Panc1 (cell line): Measurements from ENCODE around the gene KCNMA1. TPM values are rescaled to one million over a fixed set of nuclear protein-coding genes. Genes with fewer than 3 reads are reported as not detected.

Experiments used
- ATAC-seq: fragments of 200-7000 bp; cut with Tn5 transposase; 2 replicates; pipeline ENCODE4 v1.9.1; 2020; ENCODE audit warnings: mild to moderate bottlenecking, moderate library complexity
- BruUV-seq: library from RNA; stranded (reverse); fragments of 400-500 nt; replicated peaks from 2 replicates; lab custom pipeline; 2021; lab: Mats Ljungman, UMichigan
- CTCF ChIA-PET: fragments of 300-600 bp; sonication (Branson Sonifier 250); formaldehyde crosslinking; loops from one replicate; lab custom pipeline; 2022; ENCODE audit warnings: antibody characterized with exemption; lab: Charles Lee
- POLR2A ChIA-PET: fragments of 300-600 bp; sonication (Branson Sonifier 250); formaldehyde crosslinking; loops from one replicate; lab custom pipeline; 2022; ENCODE audit warnings: antibody characterized with exemption; lab: Charles Lee
- DNase-seq: peaks from one replicate; pipeline ENCODE4 v3.0.0-alpha.2; 2010; ENCODE audit warnings: low read depth, low spot score
- H3K27ac ChIP-seq: 2 replicates; pipeline ENCODE4 v1.5.1; 2011; ENCODE audit warnings: mild to moderate bottlenecking, low read length, inconsistent platforms
- H3K27me3 ChIP-seq: fragments of 200-500 bp; sonication (Bioruptor generic); 2 replicates; pipeline ENCODE4 v1.6.0; 2014; ENCODE audit warnings: low read length, inconsistent platforms; ENCODE audit not compliant: control insufficient read depth, insufficient read depth
- H3K36me3 ChIP-seq: fragments of 200-500 bp; sonication (Bioruptor generic); 2 replicates; pipeline ENCODE4 v1.5.1; 2014; ENCODE audit warnings: inconsistent platforms, mild to moderate bottlenecking, low read length, moderate library complexity; ENCODE audit not compliant: control insufficient read depth, insufficient read depth
- H3K4me1 ChIP-seq: 2 replicates; pipeline ENCODE4 v1.5.1; 2011; ENCODE audit warnings: inconsistent platforms, mild to moderate bottlenecking, low read length, moderate library complexity; ENCODE audit not compliant: control insufficient read depth, insufficient read depth
- H3K4me3 ChIP-seq, 2 experiments: 2 replicates each; pipeline ENCODE4 v1.5.1; 2011 to 2012; ENCODE audit warnings: low read depth in 2 of 2, low read length in 2 of 2, mild to moderate bottlenecking in 2 of 2, inconsistent platforms in 1 of 2, moderate library complexity in 1 of 2
- H3K9me3 ChIP-seq: fragments of 200-500 bp; sonication (Bioruptor generic); 2 replicates; pipeline ENCODE4 v1.5.1; 2014; ENCODE audit warnings: low read depth, mild to moderate bottlenecking, inconsistent platforms, low read length, moderate library complexity; ENCODE audit not compliant: control insufficient read depth, insufficient read depth
- POLR2AphosphoS5 ChIP-seq: IDR thresholded peaks from 2 replicates; pipeline ENCODE4 v1.6.1; 2012; ENCODE audit warnings: mild to moderate bottlenecking, low read depth, low read length, moderate library complexity
- SIN3A ChIP-seq: IDR thresholded peaks from 2 replicates; pipeline ENCODE4 v1.6.1; 2012; ENCODE audit warnings: low read depth, mild to moderate bottlenecking, low read length, moderate library complexity, borderline replicate concordance; ENCODE audit not compliant: insufficient read depth
- TCF7L2 ChIP-seq: IDR thresholded peaks from 2 replicates; pipeline ENCODE4 v1.6.1; 2011; ENCODE audit warnings: mild to moderate bottlenecking, low read depth, low read length, inconsistent platforms
- in situ Hi-C: cut with HindIII; loops from 2 replicates; pipeline ENCODE4 v1.10.0; 2016; ENCODE audit warnings: low sequenced_read_pairs, low pct_unique_long_range_greater_than_20kb
- intact Hi-C: fragments of 100-400 bp; cut with micrococcal nuclease; formaldehyde crosslinking; loops from one replicate; pipeline ENCODE4 v1.10.0; 2022; ENCODE audit not compliant: unreplicated experiment
- total RNA-seq: library from RNA; stranded (reverse); gene quantifications from one replicate; pipeline ENCODE4 v1.2.1, GENCODE V29; 2021; ENCODE audit not compliant: unreplicated experiment
- TF ChIP-seq, protein P1 (sequence below), 2 experiments: IDR thresholded peaks; 2 replicates each; pipeline ENCODE4 v1.6.1; 2011 to 2012; ENCODE audit warnings: low read depth in 2 of 2, control low read depth in 1 of 2, low read length in 1 of 2, mild to moderate bottlenecking in 1 of 2, moderate library complexity in 1 of 2; ENCODE audit not compliant: insufficient read depth in 1 of 2
- TF ChIP-seq, protein P2 (sequence below): fragments of 450-650 bp; IDR thresholded peaks from 2 replicates; pipeline ENCODE4 v1.5.1; 2017; ENCODE audit warnings: mild to moderate bottlenecking

KCNMA1 gene
- total RNA-seq, 1 experiment from 2014 or later: 91.9 TPM

DNA sequence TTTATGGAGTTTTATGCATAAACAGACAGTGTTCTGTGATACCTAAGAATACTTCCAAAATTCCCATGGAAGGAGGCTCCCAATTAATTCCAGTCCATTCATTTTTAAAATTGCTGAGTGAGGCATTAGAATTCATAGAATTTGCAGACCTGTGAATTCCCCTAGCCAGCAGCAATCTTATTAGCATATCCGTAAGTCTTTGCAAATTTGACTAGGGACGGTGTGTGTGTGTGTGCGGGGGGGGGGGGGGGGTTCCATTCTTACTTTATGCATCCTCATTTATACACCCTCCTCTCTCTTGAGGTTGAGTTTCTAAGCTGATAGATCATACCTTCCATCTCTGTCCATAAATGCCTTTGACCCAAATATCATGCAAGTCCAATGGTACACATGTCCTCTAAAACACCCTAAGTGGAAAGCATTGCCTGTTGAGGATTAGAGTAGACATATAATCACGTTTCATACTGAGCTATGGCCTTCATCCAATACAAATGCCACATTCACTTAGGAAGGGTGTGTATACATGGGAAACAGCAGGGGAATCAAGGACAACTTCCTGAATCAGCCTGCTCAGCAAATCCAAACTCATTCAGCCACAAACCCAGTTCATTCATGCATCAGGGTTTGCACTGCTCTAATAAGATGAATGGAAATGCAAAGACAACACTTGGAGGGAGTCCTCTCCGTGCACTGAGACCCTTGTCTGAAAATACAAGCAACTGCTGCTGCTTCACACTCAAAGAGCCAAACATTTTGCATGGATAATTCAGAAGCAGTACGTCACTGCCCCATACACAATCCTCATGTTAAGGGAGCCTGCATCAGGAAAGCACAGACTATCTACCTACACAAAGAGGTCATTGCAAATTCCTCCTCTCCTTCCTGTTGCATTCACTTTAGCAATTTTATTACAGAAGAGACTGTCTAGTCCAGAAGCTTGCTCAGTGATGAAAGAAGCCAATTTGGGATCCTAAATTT is 350.8 kb downstream of the KCNMA1 start:
- H3K27me3 ChIP-seq: no peaks in the 10 kb centered on the region
- ChIA-PET POLR2A (interaction anchor here (0.7 kb wide), 1 partner anchor 349 kb away, joined by 3 read pairs; no protein-coding TSS in a partner anchor), CTCF (no interaction called here)
- no peak overlapping the region for H3K4me3 ChIP-seq
- intact Hi-C loops (no loop called here), in situ Hi-C loops (no loop called here)
- H3K36me3 ChIP-seq: no peaks in the 10 kb centered on the region
- TF ChIP-seq TCF7L2 (no peak), POLR2AphosphoS5 (no peak)
- TF ChIP-seq, protein P1, sequence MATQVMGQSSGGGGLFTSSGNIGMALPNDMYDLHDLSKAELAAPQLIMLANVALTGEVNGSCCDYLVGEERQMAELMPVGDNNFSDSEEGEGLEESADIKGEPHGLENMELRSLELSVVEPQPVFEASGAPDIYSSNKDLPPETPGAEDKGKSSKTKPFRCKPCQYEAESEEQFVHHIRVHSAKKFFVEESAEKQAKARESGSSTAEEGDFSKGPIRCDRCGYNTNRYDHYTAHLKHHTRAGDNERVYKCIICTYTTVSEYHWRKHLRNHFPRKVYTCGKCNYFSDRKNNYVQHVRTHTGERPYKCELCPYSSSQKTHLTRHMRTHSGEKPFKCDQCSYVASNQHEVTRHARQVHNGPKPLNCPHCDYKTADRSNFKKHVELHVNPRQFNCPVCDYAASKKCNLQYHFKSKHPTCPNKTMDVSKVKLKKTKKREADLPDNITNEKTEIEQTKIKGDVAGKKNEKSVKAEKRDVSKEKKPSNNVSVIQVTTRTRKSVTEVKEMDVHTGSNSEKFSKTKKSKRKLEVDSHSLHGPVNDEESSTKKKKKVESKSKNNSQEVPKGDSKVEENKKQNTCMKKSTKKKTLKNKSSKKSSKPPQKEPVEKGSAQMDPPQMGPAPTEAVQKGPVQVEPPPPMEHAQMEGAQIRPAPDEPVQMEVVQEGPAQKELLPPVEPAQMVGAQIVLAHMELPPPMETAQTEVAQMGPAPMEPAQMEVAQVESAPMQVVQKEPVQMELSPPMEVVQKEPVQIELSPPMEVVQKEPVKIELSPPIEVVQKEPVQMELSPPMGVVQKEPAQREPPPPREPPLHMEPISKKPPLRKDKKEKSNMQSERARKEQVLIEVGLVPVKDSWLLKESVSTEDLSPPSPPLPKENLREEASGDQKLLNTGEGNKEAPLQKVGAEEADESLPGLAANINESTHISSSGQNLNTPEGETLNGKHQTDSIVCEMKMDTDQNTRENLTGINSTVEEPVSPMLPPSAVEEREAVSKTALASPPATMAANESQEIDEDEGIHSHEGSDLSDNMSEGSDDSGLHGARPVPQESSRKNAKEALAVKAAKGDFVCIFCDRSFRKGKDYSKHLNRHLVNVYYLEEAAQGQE (IDR thresholded peaks at IDR 0.05; ENCODE audit: insufficient read depth in 1 of 2, low read depth in 2 of 2, low read length in 1 of 2): no peak
- H3K4me1 ChIP-seq: peaks cover 40% of the 10 kb centered on the region
- H3K27ac ChIP-seq: peak overlapping the region; percentile 44; the same call in 1 of the 2 replicates
- H3K9me3 ChIP-seq: no peaks in the 10 kb centered on the region
- ATAC-seq (no peak), DNase-seq (no peak)
- BruUV-seq: no TSS peak

- intact Hi-C loops (no loop called here), in situ Hi-C loops (no loop called here)
- ATAC-seq (no peak), DNase-seq (no peak)
- peak overlapping the region; percentile 44; the same call in 1 of the 2 replicates for H3K27ac ChIP-seq
- no peak overlapping the region for H3K4me3 ChIP-seq
- TF ChIP-seq SIN3A (no peak), TCF7L2 (no peak)
- TF ChIP-seq, protein P2, sequence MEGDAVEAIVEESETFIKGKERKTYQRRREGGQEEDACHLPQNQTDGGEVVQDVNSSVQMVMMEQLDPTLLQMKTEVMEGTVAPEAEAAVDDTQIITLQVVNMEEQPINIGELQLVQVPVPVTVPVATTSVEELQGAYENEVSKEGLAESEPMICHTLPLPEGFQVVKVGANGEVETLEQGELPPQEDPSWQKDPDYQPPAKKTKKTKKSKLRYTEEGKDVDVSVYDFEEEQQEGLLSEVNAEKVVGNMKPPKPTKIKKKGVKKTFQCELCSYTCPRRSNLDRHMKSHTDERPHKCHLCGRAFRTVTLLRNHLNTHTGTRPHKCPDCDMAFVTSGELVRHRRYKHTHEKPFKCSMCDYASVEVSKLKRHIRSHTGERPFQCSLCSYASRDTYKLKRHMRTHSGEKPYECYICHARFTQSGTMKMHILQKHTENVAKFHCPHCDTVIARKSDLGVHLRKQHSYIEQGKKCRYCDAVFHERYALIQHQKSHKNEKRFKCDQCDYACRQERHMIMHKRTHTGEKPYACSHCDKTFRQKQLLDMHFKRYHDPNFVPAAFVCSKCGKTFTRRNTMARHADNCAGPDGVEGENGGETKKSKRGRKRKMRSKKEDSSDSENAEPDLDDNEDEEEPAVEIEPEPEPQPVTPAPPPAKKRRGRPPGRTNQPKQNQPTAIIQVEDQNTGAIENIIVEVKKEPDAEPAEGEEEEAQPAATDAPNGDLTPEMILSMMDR: no peak
- H3K36me3 ChIP-seq: no peaks in the 10 kb centered on the region
- CTCF ChIA-PET: no interaction called here
- POLR2A ChIA-PET: no interaction called here
- peaks cover 29% of the 10 kb centered on the region for H3K4me1 ChIP-seq
- no TSS peak for BruUV-seq
- no peaks in the 10 kb centered on the region for H3K27me3 ChIP-seq
- no peaks in the 10 kb centered on the region for H3K9me3 ChIP-seq
Measured at GRCh38 chr10:77285529-77286182, 352.0 kb downstream of the KCNMA1 start.
